Thoracic aorta (tissue), 2 donors: ENCODE data around the gene KRT73. TPM values are rescaled to one million over a fixed set of nuclear protein-coding genes. Genes with fewer than 3 reads are reported as not detected.

ENCODE experiments used
- ATAC-seq: fragments of 150-250 bp; one replicate; pipeline ENCODE4 v1.8.0; 2017; ENCODE audit warnings: low read depth; ENCODE audit not compliant: insufficient number of reproducible peaks, low FRiP score
- DNase-seq: peaks from one replicate; pipeline ENCODE4 v3.0.0-alpha.2; 2020; ENCODE audit warnings: low spot score
- H3K27ac ChIP-seq, 2 donors: fragments of 200-600 bp; sonication (generic); 1 replicate in 1 of 2; 2 replicates in 1 of 2; pipeline ENCODE4 v1.5.1; 2016; ENCODE audit warnings: mild to moderate bottlenecking in 2 of 2, moderate library complexity in 2 of 2
- H3K27me3 ChIP-seq: fragments of 200-600 bp; sonication (generic); replicated peaks from 2 replicates; pipeline ENCODE4 v1.6.0; 2016; ENCODE audit warnings: mild to moderate bottlenecking; ENCODE audit not compliant: insufficient read depth
- H3K36me3 ChIP-seq: fragments of 200-600 bp; sonication (generic); one replicate; pipeline ENCODE4 v1.5.1; 2016
- H3K4me1 ChIP-seq, 2 donors: fragments of 200-600 bp; sonication (generic); 1 replicate in 1 of 2; 2 replicates in 1 of 2; pipeline versions ENCODE4 v1.5.1 to v1.6.0; 2016; ENCODE audit warnings: low read depth in 2 of 2, mild to moderate bottlenecking in 1 of 2; ENCODE audit not compliant: control insufficient read depth in 1 of 2
- H3K4me3 ChIP-seq: fragments of 200-600 bp; sonication (generic); 2 replicates; pipeline ENCODE4 v1.5.1; 2016; ENCODE audit warnings: mild to moderate bottlenecking
- H3K9me3 ChIP-seq: fragments of 200-600 bp; sonication (generic); 2 replicates; pipeline ENCODE4 v1.5.1; 2016
- CTCF ChIP-seq: fragments of 200-600 bp; sonication (generic); IDR thresholded peaks from one replicate; pipeline ENCODE4 v1.5.1; 2019; ENCODE audit warnings: antibody characterized with exemption
- total RNA-seq, 2 donors: library from RNA; depleted of rRNA; stranded (reverse); fragments of >200 nt; gene quantifications; one replicate each; pipeline versions ENCODE4 v1.1.0 to v1.2.3, GENCODE V29; 2016

The KRT73 gene
- total RNA-seq, 2 donors from 2014 or later = not detected

GRCh38 chr12:52568111-52568510, 50.2 kb downstream of the KRT73 start:
- Histone ChIP-seq H3K9me3 (no peaks in the 10 kb centered on the region), H3K4me1 (no peaks in the 10 kb centered on the region), H3K36me3 (no peaks in the 10 kb centered on the region), H3K27ac (no peak overlapping the region), H3K4me3 (no peak overlapping the region), H3K27me3 (no peaks in the 10 kb centered on the region)
- ATAC-seq (no peak), DNase-seq (no peak)
- no peak for TF ChIP-seq CTCF

DNA sequence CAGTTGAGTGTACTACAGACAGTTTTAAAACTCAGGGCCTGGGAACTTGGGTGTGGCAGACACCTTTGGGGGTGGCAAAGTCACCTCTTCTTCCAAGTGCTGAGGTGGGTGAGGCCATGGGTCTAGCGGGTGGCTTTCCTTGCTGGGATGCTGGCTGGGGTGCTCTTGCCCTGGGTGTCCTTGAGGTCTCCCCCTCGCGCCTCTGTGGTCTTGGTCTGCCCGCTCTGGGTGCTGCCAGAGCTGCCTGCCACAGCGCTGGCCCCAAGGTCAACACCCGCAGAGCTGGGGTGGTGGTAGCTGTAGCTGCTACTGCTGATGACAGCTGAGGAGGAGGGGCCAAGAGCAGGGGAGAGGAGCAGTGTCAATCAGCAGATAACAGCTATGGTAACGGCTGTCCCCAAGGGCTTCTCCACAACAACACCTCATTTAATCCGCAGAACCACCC, 51.5 kb downstream of the KRT73 start:
- TF ChIP-seq CTCF = no peak
- ATAC-seq (no peak), DNase-seq (no peak)
- Histone ChIP-seq H3K9me3 (no peaks in the 10 kb centered on the region), H3K4me3 (no peak overlapping the region), H3K36me3 (no peaks in the 10 kb centered on the region), H3K27ac (no peak overlapping the region), H3K4me1 (no peaks in the 10 kb centered on the region), H3K27me3 (no peaks in the 10 kb centered on the region)

GRCh38 chr12:52564582-52564981, 53.8 kb downstream of the KRT73 start:
- H3K27me3 ChIP-seq = no peaks in the 10 kb centered on the region
- no peak overlapping the region for H3K4me3 ChIP-seq
- no peaks in the 10 kb centered on the region for H3K9me3 ChIP-seq
- TF ChIP-seq CTCF = no peak
- no peaks in the 10 kb centered on the region for H3K4me1 ChIP-seq
- ATAC-seq (no peak), DNase-seq (no peak)
- H3K36me3 ChIP-seq = no peaks in the 10 kb centered on the region
- no peak overlapping the region for H3K27ac ChIP-seq

DNA sequence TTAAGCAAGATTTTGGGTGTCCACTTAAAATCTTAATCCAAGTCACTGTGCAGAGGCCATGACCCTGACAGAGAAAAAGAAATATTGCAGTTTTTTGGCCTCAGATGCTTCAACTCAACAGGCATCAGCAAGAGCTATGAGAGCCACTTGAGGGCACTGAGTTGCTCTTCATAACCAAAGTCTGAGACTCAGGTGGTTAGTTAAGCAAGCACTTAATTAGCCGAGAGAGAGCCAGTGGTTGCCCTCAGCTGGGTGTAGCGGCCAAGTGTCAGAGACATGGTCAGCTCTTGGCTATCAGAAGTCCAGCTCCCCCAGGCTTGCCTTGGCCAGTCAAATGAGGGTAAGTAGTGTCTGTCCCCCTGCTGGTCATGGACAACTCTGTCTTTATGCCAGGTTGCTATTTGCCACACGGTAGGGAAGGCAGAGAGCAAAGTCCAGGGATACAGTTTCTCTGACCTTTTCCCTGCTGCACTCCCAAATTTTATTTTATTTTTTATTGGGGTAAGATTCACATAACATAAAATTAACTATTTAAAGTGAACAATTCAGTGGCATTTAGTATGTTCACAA, 56.4 kb downstream of the KRT73 start:
- no peaks in the 10 kb centered on the region for H3K27me3 ChIP-seq
- ATAC-seq = no peak
- no peak for TF ChIP-seq CTCF

GRCh38 chr12:52559979-52560378, 58.4 kb downstream of the KRT73 start:
- no peak for TF ChIP-seq CTCF
- Histone ChIP-seq H3K4me3 (no peak overlapping the region), H3K27ac (no peak overlapping the region), H3K27me3 (no peaks in the 10 kb centered on the region), H3K36me3 (no peaks in the 10 kb centered on the region), H3K4me1 (no peaks in the 10 kb centered on the region), H3K9me3 (no peaks in the 10 kb centered on the region)
- DNase-seq (no peak), ATAC-seq (no peak)

More for the DNA sequence above, 56.4 kb downstream of the KRT73 start:
- H3K9me3 ChIP-seq = no peaks in the 10 kb centered on the region
- no peak for DNase-seq
- H3K4me3 ChIP-seq = no peak overlapping the region
- H3K4me1 ChIP-seq = no peaks in the 10 kb centered on the region
- no peaks in the 10 kb centered on the region for H3K36me3 ChIP-seq
- no peak overlapping the region for H3K27ac ChIP-seq
